ENCODE data around the gene SGK1.
"Not testable (repeated sequence)": the region's sequence is repeated elsewhere in the genome, so short reads cannot be mapped to it uniquely, and the experiment has no call there.

The SGK1 gene

DNA sequence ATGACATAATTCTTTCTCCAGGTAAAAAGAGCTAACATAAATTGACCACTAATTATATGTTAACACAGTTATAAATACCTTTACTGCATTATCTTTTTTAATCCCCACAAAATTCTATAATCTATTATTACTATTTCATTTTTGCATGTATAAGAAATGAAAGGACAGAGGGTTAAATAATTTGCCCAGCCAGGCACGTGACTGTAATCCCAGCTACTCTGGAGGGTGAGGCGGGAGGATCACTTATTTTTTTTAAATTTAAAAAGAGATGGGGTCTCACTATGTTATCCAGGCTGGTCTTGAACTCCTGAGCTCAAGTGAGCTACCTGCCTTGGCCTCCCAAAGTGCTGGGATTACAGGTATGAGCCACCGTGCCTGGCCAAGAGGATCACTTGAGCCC lies 121.9 kb downstream of the SGK1 start:
- no peaks in the 10 kb centered on the region for H3K27me3 Mint-ChIP-seq (ENCODE audit: low read depth)
- peaks cover 26% of the 10 kb centered on the region for H3K4me1 Mint-ChIP-seq (ENCODE audit: low read depth)
- H3K36me3 Mint-ChIP-seq (ENCODE audit: low read depth) = peaks cover 2% of the 10 kb centered on the region
- H3K4me3 Mint-ChIP-seq = no peak overlapping the region
- no peaks in the 10 kb centered on the region for H3K9me3 Mint-ChIP-seq
- no peak overlapping the region for H3K27ac Mint-ChIP-seq

GRCh38 chr6:134195164-134195906 lies 122.6 kb downstream of the SGK1 start:
- Mint-ChIP-seq H3K9me3 (no peaks in the 10 kb centered on the region), H3K27ac (no peak overlapping the region), H3K4me3 (no peak overlapping the region), H3K4me1 (ENCODE audit: low read depth) (peaks cover 26% of the 10 kb centered on the region), H3K27me3 (ENCODE audit: low read depth) (no peaks in the 10 kb centered on the region), H3K36me3 (ENCODE audit: low read depth) (peaks cover 2% of the 10 kb centered on the region)

GRCh38 chr6:134193536-134194498 lies 124.1 kb downstream of the SGK1 start:
- Mint-ChIP-seq H3K9me3 (no peaks in the 10 kb centered on the region), H3K27me3 (ENCODE audit: low read depth) (no peaks in the 10 kb centered on the region), H3K36me3 (ENCODE audit: low read depth) (peaks cover 2% of the 10 kb centered on the region), H3K27ac (peak overlapping the region; percentile 4), H3K4me3 (no peak overlapping the region), H3K4me1 (ENCODE audit: low read depth) (peaks cover 17% of the 10 kb centered on the region)

DNA sequence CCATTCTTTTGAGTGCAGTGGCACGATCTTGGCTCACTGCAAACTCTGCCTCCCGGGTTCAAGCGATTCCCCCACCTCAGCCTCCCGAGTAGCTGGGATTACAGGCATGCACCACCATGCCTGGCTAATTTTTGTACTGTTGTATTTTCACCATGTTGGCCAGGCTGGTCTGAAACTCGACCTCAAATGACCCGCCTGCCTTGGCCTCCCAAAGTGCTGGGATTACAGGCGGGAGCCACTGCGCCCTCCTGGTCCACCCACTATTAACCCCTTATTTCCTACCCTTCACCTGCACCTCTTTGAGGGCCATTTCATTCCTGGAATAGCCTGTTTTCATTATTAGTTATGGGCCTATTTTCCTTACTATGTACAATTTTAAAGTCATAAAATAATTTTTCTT lies 125.3 kb downstream of the SGK1 start:
- H3K27ac Mint-ChIP-seq; H3K9me3 Mint-ChIP-seq; H3K4me3 Mint-ChIP-seq; H3K36me3 Mint-ChIP-seq (ENCODE audit: low read depth); H3K27me3 Mint-ChIP-seq (ENCODE audit: low read depth): not testable (repeated sequence)
- peaks cover 17% of the 10 kb centered on the region for H3K4me1 Mint-ChIP-seq (ENCODE audit: low read depth)

- no peak overlapping the region for H3K27ac Mint-ChIP-seq
- no peaks in the 10 kb centered on the region for H3K27me3 Mint-ChIP-seq (ENCODE audit: low read depth)
- no peaks in the 10 kb centered on the region for H3K9me3 Mint-ChIP-seq
- H3K36me3 Mint-ChIP-seq (ENCODE audit: low read depth) = no peaks in the 10 kb centered on the region
- H3K4me1 Mint-ChIP-seq (ENCODE audit: low read depth) = peaks cover 12% of the 10 kb centered on the region
- H3K4me3 Mint-ChIP-seq = no peak overlapping the region
Observed at GRCh38 chr6:134190883-134191282, 127.0 kb downstream of the SGK1 start.

DNA sequence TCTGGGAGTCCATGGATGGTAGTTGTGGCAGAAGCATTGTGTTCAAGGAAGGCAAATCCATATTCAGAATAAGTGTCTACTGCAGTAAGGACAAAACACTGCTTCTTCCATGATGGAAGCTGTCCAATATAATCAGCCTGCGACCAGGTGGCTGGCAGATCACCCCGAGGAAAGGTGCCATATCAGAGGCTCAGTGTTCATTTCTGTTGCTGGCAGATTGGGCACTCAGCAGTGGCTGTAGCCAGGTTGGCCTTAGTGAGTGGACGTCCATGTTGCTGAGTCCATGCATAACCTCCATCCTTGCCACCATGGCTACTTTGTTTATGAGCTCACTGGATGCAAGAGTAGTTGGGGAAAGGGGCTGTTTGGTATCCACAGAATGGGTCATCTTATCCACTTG lies 130.2 kb downstream of the SGK1 start:
- Mint-ChIP-seq H3K4me3 (no peak overlapping the region), H3K27me3 (ENCODE audit: low read depth) (no peaks in the 10 kb centered on the region), H3K9me3 (no peaks in the 10 kb centered on the region), H3K4me1 (ENCODE audit: low read depth) (peaks cover 13% of the 10 kb centered on the region), H3K27ac (no peak overlapping the region), H3K36me3 (ENCODE audit: low read depth) (no peaks in the 10 kb centered on the region)

DNA sequence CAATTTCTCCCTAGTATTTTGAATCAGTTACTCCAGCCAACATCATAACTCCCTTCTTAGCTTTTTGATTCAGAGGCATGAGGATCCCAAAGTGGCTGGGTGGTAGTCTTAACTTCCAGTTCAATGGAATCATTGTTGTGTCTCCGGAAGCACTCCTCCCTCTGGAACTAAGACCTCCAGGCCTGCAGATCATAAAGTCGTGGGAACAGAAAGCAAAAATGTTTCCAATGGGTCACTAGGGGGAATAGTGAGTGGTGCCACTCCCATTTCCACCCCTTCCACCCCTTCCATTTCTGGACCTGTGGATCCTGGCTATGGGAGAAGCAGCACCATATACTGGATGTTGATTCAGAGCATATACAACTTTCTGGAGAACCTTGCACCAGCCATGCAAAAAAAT lies 130.8 kb downstream of the SGK1 start:
- Mint-ChIP-seq H3K4me1 (ENCODE audit: low read depth) (peaks cover 14% of the 10 kb centered on the region), H3K27me3 (ENCODE audit: low read depth) (no peaks in the 10 kb centered on the region), H3K4me3 (no peak overlapping the region), H3K36me3 (ENCODE audit: low read depth) (no peaks in the 10 kb centered on the region), H3K9me3 (no peaks in the 10 kb centered on the region), H3K27ac (no peak overlapping the region)

DNA sequence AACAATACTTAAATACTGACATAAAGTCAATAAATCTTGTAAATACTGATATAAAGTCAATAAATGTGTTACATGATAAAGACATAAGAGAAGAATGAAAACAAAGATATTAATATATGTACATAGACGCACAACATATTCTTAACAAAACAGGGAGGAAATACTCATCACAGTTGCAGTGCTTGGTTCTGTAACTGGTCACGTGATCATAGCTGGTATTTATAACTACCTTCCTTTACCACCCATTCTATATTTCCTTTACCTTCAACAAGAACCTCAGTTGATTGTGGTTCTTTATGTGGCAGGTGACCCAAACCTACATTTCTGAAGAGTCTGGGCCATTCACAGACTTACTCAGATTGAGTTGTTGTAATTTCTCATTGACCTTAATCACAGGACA lies 131.6 kb downstream of the SGK1 start:
- no peaks in the 10 kb centered on the region for H3K36me3 Mint-ChIP-seq (ENCODE audit: low read depth)
- H3K4me1 Mint-ChIP-seq (ENCODE audit: low read depth) = peaks cover 14% of the 10 kb centered on the region
- H3K4me3 Mint-ChIP-seq = no peak overlapping the region
- H3K9me3 Mint-ChIP-seq = no peaks in the 10 kb centered on the region
- no peaks in the 10 kb centered on the region for H3K27me3 Mint-ChIP-seq (ENCODE audit: low read depth)
- H3K27ac Mint-ChIP-seq = no peak overlapping the region

- no peak overlapping the region for H3K27ac Mint-ChIP-seq
Observed at GRCh38 chr6:134185277-134185676, 132.6 kb downstream of the SGK1 start.

GRCh38 chr6:134183844-134184243 lies 134.1 kb downstream of the SGK1 start:
- no peak overlapping the region for H3K4me3 Mint-ChIP-seq
- H3K36me3 Mint-ChIP-seq (ENCODE audit: low read depth) = peaks cover 2% of the 10 kb centered on the region
- no peaks in the 10 kb centered on the region for H3K9me3 Mint-ChIP-seq
- H3K4me1 Mint-ChIP-seq (ENCODE audit: low read depth) = peaks cover 19% of the 10 kb centered on the region
- no peaks in the 10 kb centered on the region for H3K27me3 Mint-ChIP-seq (ENCODE audit: low read depth)
- H3K27ac Mint-ChIP-seq = no peak overlapping the region

More at GRCh38 chr6:134185277-134185676, 132.6 kb downstream of the SGK1 start:
- Mint-ChIP-seq H3K4me3 (no peak overlapping the region), H3K9me3 (no peaks in the 10 kb centered on the region), H3K27me3 (ENCODE audit: low read depth) (no peaks in the 10 kb centered on the region), H3K36me3 (ENCODE audit: low read depth) (peaks cover 2% of the 10 kb centered on the region), H3K4me1 (ENCODE audit: low read depth) (peaks cover 14% of the 10 kb centered on the region)

- no peaks in the 10 kb centered on the region for H3K9me3 Mint-ChIP-seq
- peaks cover 2% of the 10 kb centered on the region for H3K36me3 Mint-ChIP-seq (ENCODE audit: low read depth)
- no peak overlapping the region for H3K4me3 Mint-ChIP-seq
- no peaks in the 10 kb centered on the region for H3K27me3 Mint-ChIP-seq (ENCODE audit: low read depth)
- peaks cover 30% of the 10 kb centered on the region for H3K4me1 Mint-ChIP-seq (ENCODE audit: low read depth)
- no peak overlapping the region for H3K27ac Mint-ChIP-seq
Observed at GRCh38 chr6:134182528-134182927, 135.4 kb downstream of the SGK1 start.

- not testable (repeated sequence) for H3K27me3 Mint-ChIP-seq (ENCODE audit: low read depth); H3K4me3 Mint-ChIP-seq; H3K36me3 Mint-ChIP-seq (ENCODE audit: low read depth); H3K27ac Mint-ChIP-seq; H3K9me3 Mint-ChIP-seq
- peaks cover 32% of the 10 kb centered on the region for H3K4me1 Mint-ChIP-seq (ENCODE audit: low read depth)
Observed at GRCh38 chr6:134181726-134182125, 136.2 kb downstream of the SGK1 start.

GRCh38 chr6:134181251-134181650 lies 136.7 kb downstream of the SGK1 start:
- H3K36me3 Mint-ChIP-seq (ENCODE audit: low read depth); H3K27me3 Mint-ChIP-seq (ENCODE audit: low read depth); H3K27ac Mint-ChIP-seq; H3K4me3 Mint-ChIP-seq; H3K9me3 Mint-ChIP-seq: not testable (repeated sequence)
- peaks cover 32% of the 10 kb centered on the region for H3K4me1 Mint-ChIP-seq (ENCODE audit: low read depth)

DNA sequence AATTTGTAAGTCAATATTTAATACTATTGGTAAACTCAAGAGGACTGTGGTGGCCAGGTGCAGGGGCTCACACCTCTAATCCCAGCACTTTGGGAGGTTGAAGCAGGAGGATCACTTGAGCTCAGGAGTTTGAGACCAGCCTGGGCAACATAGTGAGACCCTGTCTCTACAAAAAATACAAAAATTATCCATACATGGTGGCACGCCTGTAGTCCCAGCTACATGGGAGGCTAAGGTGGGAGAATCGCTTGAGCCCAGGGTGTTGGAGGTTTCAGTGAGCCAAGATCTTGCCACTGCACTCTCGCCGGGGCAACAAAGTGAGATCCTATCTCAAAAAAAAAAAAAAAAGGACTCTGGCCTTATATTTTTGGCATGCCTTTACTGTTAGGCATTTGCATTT lies 137.4 kb downstream of the SGK1 start:
- H3K4me1 Mint-ChIP-seq (ENCODE audit: low read depth) = peaks cover 36% of the 10 kb centered on the region
- H3K36me3 Mint-ChIP-seq (ENCODE audit: low read depth); H3K4me3 Mint-ChIP-seq; H3K27me3 Mint-ChIP-seq (ENCODE audit: low read depth); H3K27ac Mint-ChIP-seq; H3K9me3 Mint-ChIP-seq: not testable (repeated sequence)

All from T-helper 1 cell treated with Interleukin-12 subunit alpha and Interleukin-12 subunit beta and Interleukin-4 antibody, amounts not matched to agents 30 μg/mL and 1 μg/mL, for 36 hours (primary cell).